SKM-1 (cell line): ENCODE results near the gene ARHGEF33.

ENCODE experiments used
- DNase-seq: peaks from one replicate; lab custom pipeline; 2025; ENCODE audit not compliant: unreplicated experiment; lab: John Stamatoyannopoulos, UW

Gene ARHGEF33

DNA sequence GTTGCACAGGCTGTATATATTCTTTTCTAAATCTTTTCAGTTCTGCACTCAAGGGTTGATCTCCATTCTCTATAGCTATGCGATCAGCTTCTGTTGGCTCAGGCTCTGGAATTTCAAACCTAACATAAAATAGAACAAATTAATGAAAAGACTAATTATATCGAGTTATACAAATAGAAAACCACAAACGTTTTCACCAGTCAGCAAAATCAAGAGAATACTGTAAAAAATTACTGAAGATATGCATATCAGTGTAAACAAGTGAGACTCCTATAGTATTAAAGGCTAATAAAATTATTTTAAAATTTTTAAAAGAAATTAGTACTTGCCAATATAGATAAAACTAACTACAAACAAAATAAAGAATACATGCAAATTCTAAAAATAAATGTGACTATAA, 124.2 kb downstream of the ARHGEF33 start:
- DNase-seq = no peak

DNA sequence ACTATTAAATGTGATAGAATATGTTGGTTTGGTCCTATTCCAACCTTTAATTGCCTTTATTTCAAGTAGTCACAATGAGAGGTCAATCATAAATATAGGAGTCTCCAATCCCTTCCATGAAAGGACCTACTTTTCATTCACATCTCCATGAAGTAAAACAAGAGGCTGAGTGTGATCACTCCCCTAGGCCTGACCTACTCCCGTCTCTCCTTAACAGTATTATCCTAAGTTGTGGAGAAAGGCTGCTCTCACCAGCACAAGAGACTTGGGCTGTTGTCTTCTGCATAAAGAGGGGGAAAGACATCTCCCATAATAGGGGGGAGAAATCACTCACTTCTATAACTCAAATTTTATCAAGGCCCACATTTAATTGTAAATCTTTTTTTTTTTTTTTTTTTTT, 125.7 kb downstream of the ARHGEF33 start:
- no peak for DNase-seq

DNA sequence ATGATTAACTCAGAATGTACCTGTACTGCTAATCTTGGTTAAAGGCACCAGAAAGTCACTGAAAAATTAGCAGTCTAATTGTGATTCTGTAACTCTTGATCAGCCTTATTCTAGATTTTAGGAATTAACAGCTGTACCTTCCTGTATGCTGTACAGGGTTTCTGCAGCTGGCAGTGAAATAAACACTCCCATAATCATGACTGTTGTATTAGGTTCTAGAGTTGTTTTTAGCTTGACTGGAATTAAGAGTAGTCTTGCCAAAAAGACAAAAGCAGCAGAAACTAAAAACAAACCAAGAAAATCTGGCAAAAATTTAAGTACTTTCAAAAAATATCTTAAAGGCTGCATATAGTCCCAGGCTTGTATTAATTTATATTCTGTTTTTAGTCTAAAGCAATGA, 127.7 kb downstream of the ARHGEF33 start:
- no peak for DNase-seq

DNA sequence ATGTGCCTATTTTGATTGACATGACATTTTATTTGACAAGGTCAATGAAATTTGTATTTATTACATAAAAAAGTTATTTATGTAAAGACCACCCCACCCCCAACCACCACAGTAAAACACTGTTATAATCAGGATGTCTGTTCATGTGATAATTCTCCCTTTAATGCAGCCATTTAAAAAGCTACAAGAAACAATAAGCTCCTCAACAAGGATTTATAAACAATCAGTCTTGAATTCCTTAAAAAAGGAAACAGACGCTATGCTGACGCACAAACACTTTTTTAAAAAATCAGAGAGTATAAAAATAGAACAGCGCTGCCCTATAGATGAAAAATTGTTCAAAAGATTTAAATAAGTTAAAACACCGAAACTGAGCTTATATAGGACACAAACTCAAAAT, 129.0 kb downstream of the ARHGEF33 start:
- DNase-seq = no peak

DNA sequence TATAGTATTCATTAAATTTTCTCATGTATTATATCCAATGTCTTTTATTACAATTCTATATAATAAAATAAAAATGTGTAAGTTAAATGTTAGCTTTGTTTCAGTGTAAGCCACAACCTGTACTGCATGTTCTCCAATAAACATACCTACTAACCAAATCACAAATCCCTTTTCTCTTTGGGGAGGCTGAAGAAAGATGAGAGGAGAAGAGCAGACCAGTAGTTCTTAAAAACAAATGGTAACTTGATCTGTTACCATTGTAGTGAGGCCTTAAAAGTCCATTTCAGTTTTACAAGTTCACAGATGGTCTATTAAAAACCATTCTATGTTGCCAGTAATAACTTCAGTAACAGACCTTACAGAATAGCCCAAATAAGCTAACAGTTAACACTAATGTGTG, 130.7 kb downstream of the ARHGEF33 start:
- no peak for DNase-seq

DNA sequence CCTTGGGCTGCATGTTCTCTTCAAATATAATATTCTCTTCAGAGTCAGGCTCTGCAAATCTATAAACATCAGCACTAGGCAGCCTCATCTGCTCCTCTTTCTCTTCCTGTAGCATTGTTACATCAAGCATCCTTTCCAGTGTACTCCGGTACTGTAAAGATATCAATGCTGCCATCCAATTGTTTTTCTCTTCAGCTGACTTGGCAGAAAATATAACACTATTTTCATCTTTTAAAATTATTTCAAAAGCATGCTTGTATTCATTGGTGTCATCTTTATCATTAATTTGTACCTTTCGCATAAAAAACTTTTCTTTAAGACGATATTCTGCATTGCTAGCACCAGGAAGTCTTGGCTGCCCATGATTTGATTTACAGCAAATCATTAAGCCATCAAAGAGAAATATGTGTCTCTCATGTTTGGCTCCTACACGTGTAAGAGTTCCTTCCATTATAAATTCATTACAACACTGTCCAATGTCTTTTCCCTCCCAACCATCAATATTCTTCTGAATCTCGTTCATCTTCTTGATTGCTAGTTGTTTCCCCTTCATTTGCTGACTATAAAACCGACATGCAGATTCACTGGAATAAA, 133.1 kb downstream of the ARHGEF33 start:
- no peak for DNase-seq

DNA sequence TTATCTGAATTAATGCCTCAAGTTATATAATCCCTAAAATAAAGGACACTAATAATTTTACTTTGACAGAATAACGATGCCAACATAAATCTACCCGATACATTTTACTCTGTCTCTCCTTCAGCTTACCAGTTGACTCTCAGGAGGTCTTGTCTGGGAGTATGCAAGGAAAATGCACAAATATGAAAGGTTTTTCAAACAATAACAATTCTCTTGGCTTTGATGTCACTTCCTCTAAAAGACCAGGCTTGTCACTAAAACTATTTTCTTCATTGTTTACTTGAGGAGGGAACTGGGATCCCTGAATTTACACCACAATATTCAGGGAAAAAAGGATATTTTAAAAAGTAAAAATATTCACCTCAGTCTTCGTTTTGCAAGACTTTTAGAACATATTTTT, 134.0 kb downstream of the ARHGEF33 start:
- no peak for DNase-seq

DNA sequence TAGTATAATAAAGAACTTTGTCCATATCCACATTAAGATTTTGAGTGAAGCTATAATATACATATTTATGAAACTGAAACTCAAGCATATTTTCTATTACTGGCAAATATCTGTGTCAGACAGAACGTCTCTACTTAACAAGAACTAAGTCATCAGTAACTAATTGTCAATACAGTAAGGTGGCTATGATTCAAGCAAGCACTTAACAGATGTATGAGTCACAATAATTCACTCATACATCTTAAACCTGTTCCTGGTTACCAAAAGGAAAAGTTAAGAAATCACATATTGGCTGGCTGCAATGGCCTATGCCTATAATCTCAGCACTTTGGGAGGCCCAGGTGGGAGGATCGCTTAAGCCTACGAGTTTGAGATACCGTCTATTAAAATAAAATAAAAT, 135.2 kb downstream of the ARHGEF33 start:
- DNase-seq = no peak
